Neuronal stem cell (in vitro differentiated cells): ENCODE measurements around the gene NFX1.

Experiments used
- DNase-seq: peaks from one replicate; pipeline ENCODE4 v3.0.0-alpha.2; 2013; ENCODE audit warnings: low spot score
- H2AFZ ChIP-seq: one replicate; pipeline ENCODE4 v1.6.1; 2013; ENCODE audit warnings: mild to moderate bottlenecking, low read length, inconsistent platforms
- H2AK5ac ChIP-seq: 2 replicates; pipeline ENCODE4 v1.6.1; 2013; ENCODE audit warnings: low read depth, mild to moderate bottlenecking, inconsistent platforms, low read length, moderate library complexity, mixed read lengths
- H2BK120ac ChIP-seq: 2 replicates; pipeline ENCODE4 v1.6.1; 2013; ENCODE audit warnings: low read depth, mild to moderate bottlenecking, inconsistent platforms, low read length, moderate library complexity, mixed read lengths
- H2BK12ac ChIP-seq: one replicate; pipeline ENCODE4 v1.6.1; 2013; ENCODE audit warnings: low read length, inconsistent platforms
- H2BK15ac ChIP-seq: 2 replicates; pipeline ENCODE4 v1.6.1; 2013; ENCODE audit warnings: mild to moderate bottlenecking, low read length, inconsistent platforms, mixed read lengths
- H2BK5ac ChIP-seq: one replicate; pipeline ENCODE4 v1.6.1; 2013; ENCODE audit warnings: inconsistent platforms, mild to moderate bottlenecking, low read length, moderate library complexity
- H3K14ac ChIP-seq: one replicate; pipeline ENCODE4 v1.6.1; 2013; ENCODE audit warnings: low read length, inconsistent platforms
- H3K18ac ChIP-seq: 2 replicates; pipeline ENCODE4 v1.6.1; 2013; ENCODE audit warnings: low read length, inconsistent platforms
- H3K23ac ChIP-seq: 2 replicates; pipeline ENCODE4 v1.6.1; 2013; ENCODE audit warnings: low read depth, mild to moderate bottlenecking, mixed read lengths, low read length, inconsistent platforms; ENCODE audit not compliant: poor library complexity
- H3K27ac ChIP-seq: replicated peaks from 3 replicates; pipeline ENCODE4 v1.5.1; 2013; ENCODE audit warnings: low read length, inconsistent platforms
- H3K27me3 ChIP-seq, 3 experiments: 2 replicates each; pipeline ENCODE4 v1.6.1; 2013; ENCODE audit warnings: low read length in 3 of 3, mild to moderate bottlenecking in 2 of 3, inconsistent platforms in 1 of 3, low read depth in 1 of 3, mixed read lengths in 1 of 3, moderate library complexity in 1 of 3; ENCODE audit not compliant: control insufficient read depth in 3 of 3, insufficient read depth in 3 of 3
- H3K36me3 ChIP-seq, 2 donors: replicated peaks in 1 of 2; 2 replicates each; pipeline ENCODE4 v1.6.1; 2013; ENCODE audit warnings: low read length in 2 of 2; ENCODE audit not compliant: control insufficient read depth in 2 of 2, insufficient read depth in 2 of 2
- H3K4ac ChIP-seq: 2 replicates; pipeline ENCODE4 v1.6.1; 2013; ENCODE audit warnings: inconsistent platforms, mild to moderate bottlenecking, low read length, moderate library complexity
- H3K4me1 ChIP-seq, 2 donors: 1 replicate in 1 of 2; 2 replicates in 1 of 2; pipeline ENCODE4 v1.6.1; 2013; ENCODE audit warnings: low read length in 2 of 2, low read depth in 1 of 2; ENCODE audit not compliant: control insufficient read depth in 2 of 2, insufficient read depth in 1 of 2
- H3K4me2 ChIP-seq: one replicate; pipeline ENCODE4 v1.6.1; 2013; ENCODE audit warnings: mild to moderate bottlenecking, low read length, inconsistent platforms; ENCODE audit not compliant: insufficient read depth, poor library complexity, severe bottlenecking
- H3K4me3 ChIP-seq, 2 donors: 2 replicates each; pipeline ENCODE4 v1.5.1; 2013; ENCODE audit warnings: low read length in 2 of 2, mild to moderate bottlenecking in 2 of 2, inconsistent platforms in 1 of 2, moderate library complexity in 1 of 2
- H3K79me1 ChIP-seq: one replicate; pipeline ENCODE4 v1.6.1; 2013; ENCODE audit warnings: low read depth, mild to moderate bottlenecking, inconsistent platforms, low read length, moderate library complexity
- H3K9ac ChIP-seq: one replicate; pipeline ENCODE4 v1.6.1; 2013; ENCODE audit warnings: mild to moderate bottlenecking, low read depth, low read length, inconsistent platforms; ENCODE audit not compliant: poor library complexity
- H3K9me3 ChIP-seq, 2 donors: replicated peaks in 1 of 2; 2 replicates each; pipeline versions ENCODE3 to v1.6.1; 2013; ENCODE audit warnings: low read length in 2 of 2, mild to moderate bottlenecking in 2 of 2, inconsistent platforms in 1 of 2, low read depth in 1 of 2, mixed read lengths in 1 of 2, moderate library complexity in 1 of 2; ENCODE audit not compliant: control insufficient read depth in 2 of 2, insufficient read depth in 1 of 2
- H4K8ac ChIP-seq: one replicate; pipeline ENCODE4 v1.6.1; 2013; ENCODE audit warnings: low read depth, mild to moderate bottlenecking, inconsistent platforms, low read length, moderate library complexity
- H4K91ac ChIP-seq: one replicate; pipeline ENCODE4 v1.6.1; 2013; ENCODE audit warnings: low read length, low read depth, mild to moderate bottlenecking, inconsistent platforms; ENCODE audit not compliant: poor library complexity
- WGBS, 2 donors: extraction: QIAGEN DNeasy Blood & Tissue Kit; methylation state at CpG; one replicate each; pipeline ENCODE4 v1.1.7; 2013; ENCODE audit warnings: missing lambda C conversion rate in 2 of 2, mixed read lengths in 1 of 2; ENCODE audit not compliant: insufficient read length in 2 of 2, insufficient replicate concordance in 1 of 2; ENCODE audit errors: extremely low coverage in 2 of 2; 5-methylcytosine and 5-hydroxymethylcytosine counted together

Gene NFX1

DNA sequence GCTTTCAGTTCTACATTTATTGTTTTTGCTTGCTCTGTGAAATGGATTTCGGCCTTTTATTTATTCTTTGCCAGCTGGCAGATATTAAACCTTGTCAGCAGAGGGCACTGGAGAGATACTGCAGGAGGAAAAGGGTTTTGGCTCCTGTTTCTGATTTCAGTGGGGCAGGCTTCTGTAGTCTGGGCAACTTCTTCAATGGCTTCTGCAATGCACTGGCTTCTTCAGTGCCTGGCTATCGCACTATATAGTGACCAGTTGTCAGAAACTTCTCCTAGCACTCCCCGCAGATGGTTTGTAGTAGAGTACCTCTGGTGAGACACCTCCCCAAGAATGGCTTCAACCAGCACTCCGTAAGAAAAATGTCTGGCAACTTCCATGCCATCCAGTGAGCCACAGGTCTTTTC, 3.2 kb upstream of the NFX1 start:
- Histone ChIP-seq H3K4me1 (peaks cover 0 to 1% of the 10 kb centered on the region in 2 donors), H2BK15ac (no peak overlapping the region), H4K8ac (no peak overlapping the region), H3K27me3 (no peaks in the 10 kb centered on the region), H3K4ac (no peak overlapping the region), H3K79me1 (peaks cover 5% of the 10 kb centered on the region), H2BK12ac (no peak overlapping the region), H2BK5ac (no peak overlapping the region), H2AK5ac (no peak overlapping the region), H3K18ac (no peak overlapping the region), H3K9me3 (no peaks in the 10 kb centered on the region), H3K36me3 (peaks cover 0 to 18% of the 10 kb centered on the region in 2 donors), H3K27ac (no peak overlapping the region), H2BK120ac (no peak overlapping the region), H3K14ac (no peak overlapping the region), H3K4me2 (no peak overlapping the region), H4K91ac (no peak overlapping the region), H3K23ac (no peak overlapping the region), H3K9ac (no peak overlapping the region), H2AFZ (no peak overlapping the region), H3K4me3 (no peak overlapping the region)
- DNase-seq: no peak
- no CpG with 5 or more reads among the region's 4 CpGs for WGBS, 2 donors

DNA sequence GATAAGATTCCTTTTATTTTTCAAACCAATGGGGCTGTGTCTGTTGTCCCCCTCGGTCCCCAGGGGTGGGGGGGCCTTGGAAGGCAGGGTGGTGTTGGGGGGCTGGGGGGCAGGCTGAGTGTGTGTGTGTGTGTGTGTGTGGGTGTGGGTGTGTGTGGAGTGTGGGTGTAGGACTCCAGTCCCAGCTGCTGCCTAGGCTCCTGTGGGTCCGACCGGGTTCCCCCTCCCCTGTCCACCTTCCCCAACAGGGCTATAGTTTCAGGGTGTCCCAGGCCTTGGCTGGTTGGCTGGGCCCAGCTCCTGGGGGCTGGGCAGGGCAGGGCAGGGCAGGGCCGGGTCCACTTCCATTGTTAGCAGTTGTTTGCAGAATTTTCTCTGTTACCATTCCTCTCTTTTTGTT, 2.1 kb upstream of the NFX1 start:
- Histone ChIP-seq H3K79me1 (peaks cover 5% of the 10 kb centered on the region), H3K4me2 (no peak overlapping the region), H2BK12ac (no peak overlapping the region), H2BK120ac (no peak overlapping the region), H3K4me1 (peaks cover 0 to 1% of the 10 kb centered on the region in 2 donors), H3K9ac (no peak overlapping the region), H4K8ac (no peak overlapping the region), H3K27ac (no peak overlapping the region), H2AFZ (no peak overlapping the region), H3K36me3 (peaks cover 4 to 21% of the 10 kb centered on the region in 2 donors), H3K14ac (no peak overlapping the region), H2BK5ac (no peak overlapping the region), H3K4me3 (no peak overlapping the region), H3K27me3 (no peaks in the 10 kb centered on the region), H3K9me3 (no peaks in the 10 kb centered on the region), H3K4ac (no peak overlapping the region), H2AK5ac (no peak overlapping the region), H2BK15ac (no peak overlapping the region), H3K18ac (no peak overlapping the region), H3K23ac (no peak overlapping the region), H4K91ac (no peak overlapping the region)
- no peak for DNase-seq
- no CpG with 5 or more reads among the region's 4 CpGs for WGBS, 2 donors

DNA sequence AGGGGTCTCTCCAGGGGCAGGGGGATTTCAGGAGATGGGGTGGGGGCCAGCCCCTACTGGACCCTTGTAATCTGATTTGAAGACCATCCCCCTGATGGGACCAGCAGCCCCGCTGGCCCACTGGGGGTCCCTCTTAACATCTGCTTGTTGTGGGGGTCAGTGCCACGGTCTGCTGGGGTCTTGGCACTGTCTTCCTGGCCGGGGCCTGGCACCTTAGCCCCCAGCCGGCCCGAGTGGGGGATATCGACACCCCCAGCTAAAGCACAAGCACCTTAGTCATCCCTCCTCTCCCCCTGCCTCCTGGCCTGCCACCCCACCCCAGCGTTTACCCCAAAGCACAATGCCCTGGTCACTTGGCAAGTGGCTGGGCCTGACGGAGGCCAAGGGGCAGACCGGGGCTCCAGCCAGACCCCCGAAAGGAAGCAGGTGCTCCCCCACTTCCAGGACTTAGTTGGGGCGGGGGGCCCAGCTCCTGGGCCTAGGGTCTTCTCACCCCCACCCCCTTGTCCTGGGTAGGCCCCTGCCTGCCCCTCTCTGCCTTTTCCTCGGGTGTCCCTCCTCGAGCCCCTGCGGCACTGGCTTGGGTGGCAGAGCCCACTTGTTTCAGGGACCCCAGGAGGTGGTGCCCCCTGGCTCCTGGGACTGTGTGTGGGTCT, 1.4 kb upstream of the NFX1 start:
- WGBS, 2 donors: no CpG with 5 or more reads among the region's 14 CpGs
- H3K23ac ChIP-seq: no peak overlapping the region
- H3K27me3 ChIP-seq: no peaks in the 10 kb centered on the region
- H3K4ac ChIP-seq: no peak overlapping the region
- no peak for DNase-seq
- no peak overlapping the region for H3K14ac ChIP-seq
- no peak overlapping the region for H2BK5ac ChIP-seq
- peaks cover 4 to 23% of the 10 kb centered on the region in 2 donors for H3K36me3 ChIP-seq
- peaks cover 5% of the 10 kb centered on the region for H3K79me1 ChIP-seq
- no peak overlapping the region for H3K9ac ChIP-seq
- H4K8ac ChIP-seq: no peak overlapping the region
- H4K91ac ChIP-seq: no peak overlapping the region
- H3K18ac ChIP-seq: no peak overlapping the region
- H2AFZ ChIP-seq: no peak overlapping the region
- no peak overlapping the region for H2BK15ac ChIP-seq
- H2BK120ac ChIP-seq: no peak overlapping the region
- peak overlapping the region; percentile 90 for H2AK5ac ChIP-seq
- H3K27ac ChIP-seq: no peak overlapping the region
- no peaks in the 10 kb centered on the region for H3K9me3 ChIP-seq
- H3K4me2 ChIP-seq: peak overlapping the region; percentile 11
- H3K4me1 ChIP-seq: peaks cover 0 to 1% of the 10 kb centered on the region in 2 donors
- peak overlapping the region in 1 of 2 donors; percentile 79 for H3K4me3 ChIP-seq
- no peak overlapping the region for H2BK12ac ChIP-seq

DNA sequence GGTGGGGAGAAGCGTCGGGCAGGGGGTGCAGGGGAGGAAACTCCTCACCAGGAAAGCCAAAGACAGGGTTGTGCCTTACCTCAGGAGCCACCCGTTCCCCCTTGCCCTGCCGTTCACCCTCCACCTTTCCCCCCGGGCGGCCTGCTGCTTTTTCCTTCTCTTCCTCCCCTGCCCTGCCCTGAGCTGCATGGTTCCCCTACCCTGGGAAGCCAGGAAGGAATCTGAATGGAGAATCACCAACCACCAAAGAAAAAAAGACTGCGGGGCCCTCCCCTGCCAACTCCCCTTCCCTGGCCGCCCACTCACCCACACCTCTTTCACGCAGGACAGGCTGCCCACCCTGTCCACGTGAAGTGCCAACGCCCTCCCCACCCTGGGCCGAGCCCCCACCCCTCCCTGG, 820 bp upstream of the NFX1 start:
- H3K9me3 ChIP-seq: no peaks in the 10 kb centered on the region
- H3K4me2 ChIP-seq: peak overlapping the region; percentile 57
- WGBS, 2 donors: no CpG with 5 or more reads among the region's 12 CpGs
- H2BK5ac ChIP-seq: no peak overlapping the region
- no peaks in the 10 kb centered on the region for H3K27me3 ChIP-seq
- no peak overlapping the region for H3K4ac ChIP-seq
- no peak for DNase-seq
- no peak overlapping the region for H3K23ac ChIP-seq
- H2BK120ac ChIP-seq: no peak overlapping the region
- peaks cover 5% of the 10 kb centered on the region for H3K79me1 ChIP-seq
- H2AK5ac ChIP-seq: peak overlapping the region; percentile 90
- no peak overlapping the region for H2BK12ac ChIP-seq
- peaks cover 5 to 28% of the 10 kb centered on the region in 2 donors for H3K36me3 ChIP-seq
- no peak overlapping the region for H2BK15ac ChIP-seq
- peaks cover 0 to 1% of the 10 kb centered on the region in 2 donors for H3K4me1 ChIP-seq
- H3K14ac ChIP-seq: no peak overlapping the region
- H2AFZ ChIP-seq: no peak overlapping the region
- no peak overlapping the region for H3K18ac ChIP-seq
- H3K27ac ChIP-seq: no peak overlapping the region
- no peak overlapping the region for H4K91ac ChIP-seq
- peak overlapping the region in 1 of 2 donors; percentile 79 for H3K4me3 ChIP-seq
- no peak overlapping the region for H4K8ac ChIP-seq
- no peak overlapping the region for H3K9ac ChIP-seq
